Small intestine (tissue), 7 donors: ENCODE data around the gene SSH3. TPM values are rescaled to one million over a fixed set of nuclear protein-coding genes. Genes with fewer than 3 reads are reported as not detected.
"Not testable (repeated sequence)": the region's sequence is repeated elsewhere in the genome, so short reads cannot be mapped to it uniquely, and the experiment has no call there.

Experiments
- DNase-seq, 2 donors: peaks; one replicate each; pipeline versions ENCODE4 v3.0.0 to v3.0.0-alpha.2; 2013
- FAIRE-seq: peaks from 2 replicates; lab custom pipeline; 2012; peaks lifted over from hg19 to GRCh38; lab: Jason Lieb, UNC
- H3K27ac ChIP-seq, 3 donors: one replicate each; pipeline ENCODE4 v1.5.1; 2013; ENCODE audit warnings: low read length in 2 of 3, mild to moderate bottlenecking in 2 of 3, control low read depth in 1 of 3, inconsistent platforms in 1 of 3, low read depth in 1 of 3, moderate library complexity in 1 of 3
- H3K27me3 ChIP-seq, 3 donors: one replicate each; pipeline ENCODE4 v1.6.1; 2013; ENCODE audit warnings: low read length in 3 of 3, inconsistent platforms in 1 of 3; ENCODE audit not compliant: control insufficient read depth in 3 of 3, insufficient read depth in 3 of 3
- H3K36me3 ChIP-seq, 3 donors: one replicate each; pipeline ENCODE4 v1.6.1; 2013; ENCODE audit warnings: low read length in 3 of 3, inconsistent platforms in 1 of 3, low read depth in 1 of 3, mild to moderate bottlenecking in 1 of 3, moderate library complexity in 1 of 3; ENCODE audit not compliant: control insufficient read depth in 3 of 3, insufficient read depth in 2 of 3
- H3K4me1 ChIP-seq, 3 donors: one replicate each; pipeline ENCODE4 v1.6.1; 2013; ENCODE audit warnings: low read length in 2 of 3, inconsistent platforms in 1 of 3, low read depth in 1 of 3, mild to moderate bottlenecking in 1 of 3, moderate library complexity in 1 of 3; ENCODE audit not compliant: control insufficient read depth in 3 of 3, insufficient read depth in 2 of 3
- H3K4me3 ChIP-seq, 3 donors: one replicate each; pipeline ENCODE4 v1.5.1; 2013; ENCODE audit warnings: low read length in 3 of 3, control low read depth in 1 of 3, inconsistent platforms in 1 of 3, low read depth in 1 of 3, mild to moderate bottlenecking in 1 of 3, moderate library complexity in 1 of 3
- H3K9me3 ChIP-seq, 2 donors: one replicate each; pipeline ENCODE4 v1.6.1; 2013; ENCODE audit warnings: low read depth in 1 of 2, low read length in 1 of 2; ENCODE audit not compliant: control insufficient read depth in 2 of 2, insufficient read depth in 1 of 2
- WGBS, 3 donors: extraction: QIAGEN DNeasy Blood & Tissue Kit; methylation state at CpG; one replicate each; pipeline ENCODE4 v1.1.7; 2013; 5-methylcytosine and 5-hydroxymethylcytosine counted together
- polyA plus RNA-seq, 4 donors: library from polyadenylated mRNA; stranded (reverse) in 3 of 4; unstranded in 1 of 4; fragments of 200-250 nt in 3 of 4; fragments of 120-200 nt in 1 of 4; gene quantifications; one replicate each; pipeline versions ENCODE4 v1.2.1 to v1.2.3, GENCODE V29; 2013
- donor health status: healthy with polysubstance abuse.
- donor health status: control.
- donor health status: control.
- donor health status: Bipolar disorder and iron deficiency.
- donor health status: healthy.

SSH3 gene
- polyA plus RNA-seq, 4 donors = 27.5 to 55.2 (median 32.7) TPM

- peak; percentile 58 to 82 for DNase-seq
- H3K9me3 ChIP-seq, H3K27me3 ChIP-seq, FAIRE-seq, H3K27ac ChIP-seq: not testable (repeated sequence)
- Histone ChIP-seq H3K4me1 (peaks cover 0 to 24% (median 0%) of the 10 kb centered on the region in 3 donors), H3K4me3 (peak overlapping the region in 1 of 3 donors; percentile 31), H3K36me3 (peaks cover 2 to 20% (median 3%) of the 10 kb centered on the region in 3 donors)
- 22 to 34% (median 30%) methylated on average over 46 to 50 of the region's 50 CpGs for WGBS, 3 donors
Observed at GRCh38 chr11:67260885-67261639, 42.3 kb upstream of the SSH3 start.

DNA sequence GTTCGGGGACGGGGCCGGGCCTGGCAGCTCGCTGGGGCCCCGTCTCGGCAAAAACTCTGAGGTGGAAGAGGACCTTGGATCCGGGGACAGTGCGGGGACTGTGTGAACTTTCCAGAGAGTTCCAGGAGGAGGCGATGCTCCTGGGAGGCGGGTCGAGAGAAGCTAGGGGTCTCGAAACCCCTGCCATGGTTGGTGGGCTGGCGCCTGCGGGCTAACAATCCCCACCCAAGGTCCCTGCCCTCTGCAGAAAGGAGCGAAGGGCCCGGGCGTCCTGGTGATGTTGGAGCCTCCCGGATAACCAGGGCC is 41.7 kb upstream of the SSH3 start:
- FAIRE-seq (no peak), DNase-seq (no peak)
- H3K27me3 ChIP-seq = no peaks in the 10 kb centered on the region
- no peaks in the 10 kb centered on the region for H3K9me3 ChIP-seq
- WGBS, 3 donors = 8 to 15% (median 8%) methylated on average over 15 to 18 of the region's 18 CpGs
- H3K4me1 ChIP-seq = peaks cover 0 to 24% (median 0%) of the 10 kb centered on the region in 3 donors
- peaks cover 0 to 15% (median 1%) of the 10 kb centered on the region in 3 donors for H3K36me3 ChIP-seq
- H3K27ac ChIP-seq = no peak overlapping the region
- no peak overlapping the region for H3K4me3 ChIP-seq

DNA sequence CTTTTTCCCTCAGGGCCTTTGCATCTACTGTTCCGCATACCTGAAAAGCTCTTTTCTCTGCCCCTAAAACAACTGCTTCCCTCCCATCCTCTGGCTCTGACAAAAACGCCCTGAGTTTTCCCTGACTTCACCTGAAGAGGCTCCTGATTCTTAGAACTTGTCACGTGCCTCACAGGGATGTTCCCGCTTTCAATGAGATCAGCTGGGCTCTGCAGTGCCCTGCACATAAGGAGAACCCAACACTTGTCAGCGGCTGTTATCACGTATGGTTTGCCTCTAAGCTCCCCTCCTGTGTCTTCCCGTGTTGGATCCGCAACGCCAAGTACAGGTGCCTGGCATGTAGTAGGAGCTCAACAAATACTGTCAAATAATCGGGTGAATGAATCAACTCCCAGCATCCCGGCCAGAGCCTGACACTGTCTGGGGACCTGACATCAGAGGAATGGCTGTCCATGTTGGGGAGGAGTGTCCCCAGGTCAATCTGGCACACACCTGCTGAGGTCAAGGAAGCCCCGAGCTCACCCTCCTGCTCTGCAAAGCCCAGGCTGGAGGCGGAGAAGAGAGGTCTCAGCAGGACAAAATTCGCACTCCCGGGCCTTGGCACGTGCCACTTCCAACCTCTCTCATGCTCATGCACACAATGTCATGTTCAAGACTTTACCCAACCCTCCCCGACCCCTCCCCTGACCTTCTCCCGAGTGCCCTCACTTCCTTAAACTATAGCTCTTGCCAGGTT is 41.2 kb upstream of the SSH3 start:
- Histone ChIP-seq H3K27ac (no peak overlapping the region), H3K4me3 (no peak overlapping the region)

GRCh38 chr11:67262731-67263675 is 40.3 kb upstream of the SSH3 start:
- WGBS, 3 donors = 48 to 60% (median 56%) methylated on average over 22 of the region's 22 CpGs
- Histone ChIP-seq H3K27ac (peak overlapping the region in 1 of 3 donors; percentile 43), H3K4me1 (peaks cover 0 to 30% (median 1%) of the 10 kb centered on the region in 3 donors), H3K9me3 (no peaks in the 10 kb centered on the region), H3K4me3 (no peak overlapping the region), H3K36me3 (peaks cover 0 to 12% (median 0%) of the 10 kb centered on the region in 3 donors), H3K27me3 (no peaks in the 10 kb centered on the region)
- no peak for FAIRE-seq
- peak; percentile 81 to 88 for DNase-seq

More for the DNA sequence above, 41.2 kb upstream of the SSH3 start:
- H3K27me3 ChIP-seq = no peaks in the 10 kb centered on the region
- 27 to 51% (median 36%) methylated on average over 18 of the region's 18 CpGs for WGBS, 3 donors
- DNase-seq = peak in 1 of 2 donors; percentile 43
- H3K4me1 ChIP-seq = peaks cover 0 to 24% (median 0%) of the 10 kb centered on the region in 3 donors
- H3K36me3 ChIP-seq = peaks cover 0 to 11% (median 0%) of the 10 kb centered on the region in 3 donors
- H3K9me3 ChIP-seq = no peaks in the 10 kb centered on the region
- no peak for FAIRE-seq

DNA sequence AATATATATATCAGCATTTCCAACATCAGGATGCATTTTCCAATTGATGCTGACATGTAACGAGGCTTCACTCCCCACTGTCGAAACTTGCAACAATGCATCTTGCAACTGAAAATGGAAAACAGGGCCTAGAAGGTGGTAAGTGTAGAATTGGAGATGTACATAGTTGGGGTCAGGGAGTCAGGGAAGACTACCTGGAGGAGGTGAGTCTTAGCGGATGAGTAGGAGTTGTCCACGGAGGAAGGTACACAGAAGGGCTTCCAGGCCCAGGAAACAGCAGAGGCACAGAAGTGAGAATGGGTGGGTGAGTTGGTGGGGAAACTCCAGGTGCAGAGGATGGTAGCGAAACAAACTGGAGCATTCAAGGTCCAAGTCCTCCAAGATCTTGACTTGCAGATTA is 39.1 kb upstream of the SSH3 start:
- peaks cover 7 to 43% (median 7%) of the 10 kb centered on the region in 3 donors for H3K4me1 ChIP-seq
- H3K4me3 ChIP-seq = no peak overlapping the region
- peaks cover 2 to 18% (median 3%) of the 10 kb centered on the region in 3 donors for H3K36me3 ChIP-seq
- FAIRE-seq (no peak), DNase-seq (no peak)
- WGBS, 3 donors = 91 to 98% (median 94%) methylated on average over 5 of the region's 5 CpGs
- H3K27ac ChIP-seq = no peak overlapping the region
- H3K9me3 ChIP-seq = no peaks in the 10 kb centered on the region
- H3K27me3 ChIP-seq = no peaks in the 10 kb centered on the region

DNA sequence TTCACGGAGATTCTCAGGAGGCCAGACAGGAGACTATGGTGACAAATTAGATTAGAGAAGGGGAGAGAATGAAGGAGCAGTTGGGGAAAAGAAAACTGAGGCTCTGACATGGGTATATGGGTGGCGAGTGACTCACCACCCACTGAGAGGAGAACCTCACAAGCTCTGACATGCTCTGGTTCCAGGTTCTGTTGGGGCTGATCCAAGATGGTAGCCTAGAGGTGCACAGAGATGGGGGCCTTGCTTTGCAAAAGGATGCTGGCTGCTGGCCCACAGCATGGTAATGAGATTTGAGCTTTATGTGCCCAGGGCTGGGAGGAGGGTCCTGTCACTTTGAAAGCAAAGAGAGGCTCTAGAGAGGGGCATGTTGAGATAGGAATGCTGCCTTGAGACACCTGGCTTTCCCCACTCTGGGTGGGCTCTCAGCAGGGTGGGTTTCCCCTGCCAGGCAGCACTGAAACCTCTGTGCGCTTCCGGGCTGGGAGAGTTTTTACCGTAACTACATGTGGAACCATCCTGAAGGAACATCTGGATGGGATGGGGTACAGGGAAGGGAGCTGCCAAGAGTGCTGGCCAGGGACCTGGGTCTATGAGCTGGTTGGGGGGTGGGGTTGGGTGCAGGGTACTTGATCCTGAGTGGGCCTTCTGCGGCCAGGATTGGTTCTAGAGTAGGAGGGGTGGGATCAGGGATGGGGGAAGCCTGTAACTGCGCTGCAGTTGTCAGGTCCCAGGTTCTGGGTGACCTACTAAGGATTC is 38.3 kb upstream of the SSH3 start:
- DNase-seq = no peak
- no peak for FAIRE-seq
- H3K36me3 ChIP-seq = peaks cover 2 to 26% (median 3%) of the 10 kb centered on the region in 3 donors
- H3K27me3 ChIP-seq = no peaks in the 10 kb centered on the region
- H3K9me3 ChIP-seq = no peaks in the 10 kb centered on the region
- H3K27ac ChIP-seq = no peak overlapping the region
- WGBS, 3 donors = 87 to 95% (median 89%) methylated on average over 7 of the region's 7 CpGs
- peaks cover 12 to 51% (median 13%) of the 10 kb centered on the region in 3 donors for H3K4me1 ChIP-seq
- H3K4me3 ChIP-seq = no peak overlapping the region

GRCh38 chr11:67265633-67266448 is 37.5 kb upstream of the SSH3 start:
- peak; percentile 68 to 86 for DNase-seq
- FAIRE-seq = no peak
- Histone ChIP-seq H3K4me1 (peaks cover 12 to 54% (median 15%) of the 10 kb centered on the region in 3 donors), H3K4me3 (peak overlapping the region; percentile 6 to 93 (median 91)), H3K36me3 (peaks cover 2 to 34% (median 3%) of the 10 kb centered on the region in 3 donors), H3K27me3 (no peaks in the 10 kb centered on the region), H3K9me3 (no peaks in the 10 kb centered on the region), H3K27ac (peak overlapping the region in 1 of 3 donors; percentile 76)
- WGBS, 3 donors = 9 to 17% (median 12%) methylated on average over 31 to 54 of the region's 54 CpGs
